Osteoblast (primary cell): ENCODE results near the gene VOPP1. TPM values are rescaled to one million over a fixed set of nuclear protein-coding genes. Genes with fewer than 3 reads are reported as not detected.

Experiments
- DNase-seq: peaks from one replicate; pipeline ENCODE4 v3.0.0; 2011; ENCODE audit warnings: low spot score, mixed read lengths; ENCODE audit not compliant: insufficient read length; ENCODE audit errors: missing footprints
- H2AFZ ChIP-seq: 2 replicates; pipeline ENCODE4 v1.6.0; 2011; ENCODE audit warnings: mild to moderate bottlenecking, low read length
- H3K27ac ChIP-seq: 2 replicates; pipeline ENCODE4 v1.5.1; 2011; ENCODE audit warnings: mild to moderate bottlenecking, low read depth, low read length, moderate library complexity
- H3K27me3 ChIP-seq: 2 replicates; pipeline ENCODE4 v1.6.0; 2012; ENCODE audit warnings: mild to moderate bottlenecking, control low read depth, inconsistent platforms, low read length, moderate library complexity; ENCODE audit not compliant: insufficient read depth
- H3K36me3 ChIP-seq: 2 replicates; pipeline ENCODE4 v1.5.1; 2011; ENCODE audit warnings: mild to moderate bottlenecking, low read length, control low read depth, moderate library complexity; ENCODE audit not compliant: insufficient read depth
- H3K4me1 ChIP-seq: 2 replicates; pipeline ENCODE4 v1.5.1; 2011; ENCODE audit warnings: mild to moderate bottlenecking, low read length, control low read depth, moderate library complexity; ENCODE audit not compliant: insufficient read depth
- H3K4me2 ChIP-seq: 2 replicates; pipeline ENCODE4 v1.6.0; 2011; ENCODE audit warnings: mild to moderate bottlenecking, low read length; ENCODE audit not compliant: insufficient read depth
- H3K4me3 ChIP-seq: fragments of 200-600 bp; sonication (generic); 3 replicates; pipeline ENCODE4 v1.5.1; 2012; ENCODE audit warnings: mild to moderate bottlenecking, low read length, inconsistent platforms; ENCODE audit not compliant: insufficient read depth
- H3K79me2 ChIP-seq: 2 replicates; pipeline ENCODE4 v1.6.0; 2012; ENCODE audit warnings: mild to moderate bottlenecking, low read length, control low read depth, inconsistent platforms; ENCODE audit not compliant: insufficient read depth
- H3K9me3 ChIP-seq: 2 replicates; pipeline ENCODE4 v1.5.1; 2011; ENCODE audit warnings: low read depth, low read length, control low read depth
- H4K20me1 ChIP-seq: 2 replicates; pipeline ENCODE4 v1.6.0; 2012; ENCODE audit warnings: mild to moderate bottlenecking, low read length, control low read depth; ENCODE audit not compliant: insufficient read depth
- total RNA-seq: library from RNA; depleted of rRNA; stranded (reverse); fragments of >200 nt; gene quantifications from 2 replicates; pipeline ENCODE4 v1.2.3, GENCODE V29; 2012
- TF ChIP-seq, protein P1 (sequence below): IDR thresholded peaks from 2 replicates; pipeline ENCODE4 v1.5.1; 2011; ENCODE audit warnings: mild to moderate bottlenecking, low read depth, low read length, moderate library complexity; ENCODE audit errors: extremely low read depth

Gene VOPP1
- total RNA-seq, 1 donor, result 74.6 TPM

DNA sequence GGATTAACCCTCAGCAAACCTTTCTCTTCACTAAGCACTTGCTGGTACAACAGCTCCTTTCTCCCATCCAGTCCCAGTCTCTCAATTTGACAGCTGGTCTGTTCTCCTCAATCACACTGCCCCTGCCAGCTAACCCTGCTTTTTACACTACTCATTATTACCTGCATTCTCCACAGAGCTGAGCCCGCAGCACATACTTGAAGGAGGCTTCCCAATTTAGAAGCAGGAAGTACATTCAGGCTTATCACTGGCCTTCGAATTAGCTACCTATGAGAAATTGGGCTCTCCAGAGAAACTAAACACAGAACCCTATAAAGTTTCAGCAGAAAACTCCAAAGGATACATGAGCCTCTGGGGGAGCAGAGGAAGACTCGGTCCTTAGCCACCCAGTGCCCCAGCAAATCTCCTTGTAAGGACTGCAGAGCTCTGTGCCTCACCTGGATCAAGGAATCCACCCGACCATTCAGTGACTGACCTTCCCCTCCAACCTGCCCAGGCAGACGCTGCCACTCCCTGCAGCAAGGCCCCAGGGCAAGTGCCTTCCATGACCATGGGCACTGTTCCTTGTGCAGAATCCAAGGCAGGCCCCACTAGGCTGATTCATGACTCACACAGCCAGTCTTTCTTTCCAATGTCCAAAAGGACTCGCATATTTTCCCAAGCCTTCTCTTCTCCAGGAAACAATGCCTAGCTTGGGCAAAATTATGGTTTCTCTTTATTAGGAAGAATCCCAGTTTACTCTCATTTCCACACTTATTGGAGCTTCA lies 68.0 kb downstream of the VOPP1 start:
- no peak overlapping the region for H3K4me3 ChIP-seq
- H3K27ac ChIP-seq, result peak overlapping the region; percentile 32
- no peak overlapping the region for H3K4me2 ChIP-seq
- H2AFZ ChIP-seq, result no peak overlapping the region
- H4K20me1 ChIP-seq, result peaks cover 14% of the 10 kb centered on the region
- peak; percentile 92 for DNase-seq
- H3K4me1 ChIP-seq, result peaks cover 12% of the 10 kb centered on the region
- H3K79me2 ChIP-seq, result peaks cover 37% of the 10 kb centered on the region
- H3K27me3 ChIP-seq, result no peaks in the 10 kb centered on the region
- H3K9me3 ChIP-seq, result no peaks in the 10 kb centered on the region
- TF ChIP-seq, protein P1, sequence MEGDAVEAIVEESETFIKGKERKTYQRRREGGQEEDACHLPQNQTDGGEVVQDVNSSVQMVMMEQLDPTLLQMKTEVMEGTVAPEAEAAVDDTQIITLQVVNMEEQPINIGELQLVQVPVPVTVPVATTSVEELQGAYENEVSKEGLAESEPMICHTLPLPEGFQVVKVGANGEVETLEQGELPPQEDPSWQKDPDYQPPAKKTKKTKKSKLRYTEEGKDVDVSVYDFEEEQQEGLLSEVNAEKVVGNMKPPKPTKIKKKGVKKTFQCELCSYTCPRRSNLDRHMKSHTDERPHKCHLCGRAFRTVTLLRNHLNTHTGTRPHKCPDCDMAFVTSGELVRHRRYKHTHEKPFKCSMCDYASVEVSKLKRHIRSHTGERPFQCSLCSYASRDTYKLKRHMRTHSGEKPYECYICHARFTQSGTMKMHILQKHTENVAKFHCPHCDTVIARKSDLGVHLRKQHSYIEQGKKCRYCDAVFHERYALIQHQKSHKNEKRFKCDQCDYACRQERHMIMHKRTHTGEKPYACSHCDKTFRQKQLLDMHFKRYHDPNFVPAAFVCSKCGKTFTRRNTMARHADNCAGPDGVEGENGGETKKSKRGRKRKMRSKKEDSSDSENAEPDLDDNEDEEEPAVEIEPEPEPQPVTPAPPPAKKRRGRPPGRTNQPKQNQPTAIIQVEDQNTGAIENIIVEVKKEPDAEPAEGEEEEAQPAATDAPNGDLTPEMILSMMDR, result no peak
- H3K36me3 ChIP-seq, result peaks cover 2% of the 10 kb centered on the region

DNA sequence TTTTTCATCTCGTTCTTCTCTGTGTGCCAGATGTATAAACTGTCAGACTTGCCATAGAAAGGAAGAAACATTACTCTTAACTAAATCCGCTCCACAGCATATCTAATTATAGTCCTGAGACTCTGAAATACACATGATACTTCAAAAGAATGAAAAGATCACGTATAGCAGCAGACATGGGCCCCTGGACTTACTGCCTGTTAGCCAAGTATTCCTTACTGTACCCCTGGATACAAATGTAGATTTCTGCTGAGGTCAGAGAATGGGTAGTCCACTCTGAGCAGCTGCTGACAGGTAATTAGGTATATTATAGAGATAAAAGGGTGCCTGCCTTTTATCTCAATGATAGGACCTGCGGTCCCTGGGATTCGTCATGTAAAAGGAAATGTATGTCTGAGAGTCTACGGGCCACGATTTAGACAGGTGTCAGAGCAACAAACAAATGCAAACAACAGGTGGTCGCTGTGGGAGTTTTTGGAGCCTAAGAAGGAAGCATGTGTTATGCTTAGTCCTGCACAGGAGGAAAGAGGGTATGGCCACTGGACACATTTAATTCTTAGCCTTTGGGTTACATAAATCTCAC lies 69.4 kb downstream of the VOPP1 start:
- no peak overlapping the region for H2AFZ ChIP-seq
- TF ChIP-seq, protein P1, result no peak
- H3K27ac ChIP-seq, result no peak overlapping the region

DNA sequence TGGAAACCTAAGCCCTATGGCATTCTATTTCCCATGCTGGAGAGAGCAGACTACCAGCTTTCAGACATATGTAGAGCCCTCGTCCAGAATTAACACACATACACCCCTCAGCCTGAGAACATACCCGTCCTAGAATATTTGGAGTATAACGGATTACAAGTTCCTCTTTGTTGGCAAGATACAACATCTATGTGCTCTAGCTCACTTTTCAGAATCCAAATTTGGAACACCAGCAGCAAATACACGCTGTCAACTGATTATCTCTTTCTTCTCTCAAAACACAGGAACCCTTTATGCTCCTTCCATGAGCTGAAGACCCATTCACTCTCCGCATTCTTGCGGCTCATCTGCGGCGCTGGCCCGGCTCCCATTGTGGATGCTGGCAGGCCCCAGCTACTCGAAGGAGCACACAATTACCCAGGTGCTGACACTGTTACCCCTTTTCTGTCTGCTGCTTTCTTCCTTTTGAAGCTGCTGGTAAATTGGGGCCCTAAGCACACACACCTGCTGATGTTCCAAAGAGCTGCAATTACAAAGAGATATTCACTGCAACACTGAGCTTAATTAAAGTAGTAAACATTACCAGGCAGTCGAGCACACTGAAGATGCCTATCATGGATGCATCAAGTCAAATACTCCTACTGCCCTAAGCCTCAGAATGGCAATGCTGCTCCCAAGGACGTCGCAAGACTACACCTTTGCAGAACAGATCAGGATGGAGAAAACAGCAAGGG lies 70.0 kb downstream of the VOPP1 start:
- peaks cover 37% of the 10 kb centered on the region for H3K79me2 ChIP-seq
- no peak overlapping the region for H2AFZ ChIP-seq
- H3K4me2 ChIP-seq, result no peak overlapping the region
- TF ChIP-seq, protein P1, result no peak
- peaks cover 10% of the 10 kb centered on the region for H4K20me1 ChIP-seq
- no peaks in the 10 kb centered on the region for H3K27me3 ChIP-seq
- peaks cover 2% of the 10 kb centered on the region for H3K36me3 ChIP-seq
- H3K4me3 ChIP-seq, result no peak overlapping the region
- peaks cover 12% of the 10 kb centered on the region for H3K4me1 ChIP-seq
- no peak overlapping the region for H3K27ac ChIP-seq
- no peak for DNase-seq
- no peaks in the 10 kb centered on the region for H3K9me3 ChIP-seq

More for the DNA sequence above, 69.4 kb downstream of the VOPP1 start:
- Histone ChIP-seq H3K4me2 (no peak overlapping the region), H3K4me1 (peaks cover 12% of the 10 kb centered on the region), H3K27me3 (no peaks in the 10 kb centered on the region), H3K79me2 (peaks cover 37% of the 10 kb centered on the region), H4K20me1 (peaks cover 10% of the 10 kb centered on the region), H3K9me3 (no peaks in the 10 kb centered on the region), H3K4me3 (no peak overlapping the region), H3K36me3 (peaks cover 2% of the 10 kb centered on the region)
- DNase-seq, result no peak

DNA sequence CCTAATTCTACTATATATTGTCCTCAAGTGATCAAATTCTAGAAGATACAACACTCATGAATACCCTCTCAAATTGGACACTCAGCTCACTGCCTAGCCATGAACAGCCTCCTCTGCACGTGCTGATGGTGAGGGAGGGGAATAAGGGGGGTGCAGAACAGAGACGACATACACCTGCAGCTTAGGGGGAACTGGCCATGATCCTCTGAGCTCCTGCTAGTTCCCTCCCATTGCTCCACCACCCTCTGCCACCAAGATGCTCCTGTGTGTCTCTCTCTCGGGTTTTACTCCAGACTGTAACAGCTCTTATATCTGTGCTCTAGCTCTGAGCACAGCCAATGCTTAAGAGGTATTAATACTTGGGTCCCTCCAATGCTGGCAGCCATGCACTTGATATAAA lies 70.7 kb downstream of the VOPP1 start:
- TF ChIP-seq, protein P1, result no peak
- Histone ChIP-seq H3K4me2 (no peak overlapping the region), H3K4me3 (no peak overlapping the region), H3K27ac (no peak overlapping the region), H3K4me1 (peaks cover 12% of the 10 kb centered on the region), H2AFZ (no peak overlapping the region), H3K79me2 (peaks cover 37% of the 10 kb centered on the region), H3K36me3 (peaks cover 8% of the 10 kb centered on the region), H3K27me3 (no peaks in the 10 kb centered on the region), H3K9me3 (no peaks in the 10 kb centered on the region), H4K20me1 (peaks cover 10% of the 10 kb centered on the region)
- no peak for DNase-seq
